Duodenal mucosa (tissue), 2 donors: Measurements from ENCODE around the gene PAK5.

ENCODE experiments used
- H3K27ac ChIP-seq: one replicate; pipeline ENCODE4 v1.7.0; 2013; ENCODE audit warnings: low read depth, low read length
- H3K27me3 ChIP-seq, 2 donors: one replicate each; pipeline ENCODE4 v1.7.0; 2013; ENCODE audit warnings: low read length in 2 of 2, control low read depth in 1 of 2; ENCODE audit not compliant: insufficient read depth in 2 of 2, control insufficient read depth in 1 of 2
- H3K36me3 ChIP-seq, 2 donors: one replicate each; pipeline ENCODE4 v1.7.0; 2013; ENCODE audit warnings: low read length in 2 of 2, control low read depth in 1 of 2; ENCODE audit not compliant: insufficient read depth in 2 of 2, control insufficient read depth in 1 of 2
- H3K4me1 ChIP-seq, 2 donors: one replicate each; pipeline ENCODE4 v1.7.0; 2013; ENCODE audit warnings: low read length in 2 of 2, control low read depth in 1 of 2; ENCODE audit not compliant: insufficient read depth in 2 of 2, control insufficient read depth in 1 of 2
- H3K4me3 ChIP-seq, 2 donors: one replicate each; pipeline ENCODE4 v1.7.0; 2013; ENCODE audit warnings: low read length in 2 of 2, low read depth in 1 of 2
- H3K9ac ChIP-seq, 2 donors: one replicate each; pipeline ENCODE4 v1.7.0; 2013; ENCODE audit warnings: low read length in 2 of 2, low read depth in 1 of 2
- H3K9me3 ChIP-seq, 2 donors: one replicate each; pipeline ENCODE4 v1.7.0; 2013; ENCODE audit warnings: low read length in 2 of 2, control low read depth in 1 of 2; ENCODE audit not compliant: control insufficient read depth in 1 of 2

The PAK5 gene

DNA sequence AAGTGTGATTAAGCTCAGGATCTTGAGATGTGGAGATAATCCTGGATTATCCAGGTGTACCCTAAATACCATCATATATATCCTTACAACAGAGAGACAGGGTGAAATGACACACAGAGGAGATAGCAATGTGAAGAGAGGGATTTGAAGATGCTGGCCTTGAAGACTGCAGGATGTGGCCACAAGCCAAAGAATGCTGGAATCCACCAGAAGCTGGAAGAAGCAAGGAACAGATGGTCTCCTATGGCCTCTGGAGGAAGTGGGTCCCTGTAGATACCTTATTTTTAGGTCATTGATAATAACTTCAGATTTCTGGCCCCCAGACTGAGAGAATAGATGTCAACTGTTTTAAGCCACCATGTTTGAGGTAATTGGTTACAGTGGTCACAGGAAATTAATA, 95.0 kb downstream of the PAK5 start:
- no peak overlapping the region for H3K27ac ChIP-seq
- H3K9ac ChIP-seq = no peak overlapping the region
- peaks cover 0 to 4% of the 10 kb centered on the region in 2 donors for H3K9me3 ChIP-seq
- H3K4me1 ChIP-seq = peaks cover 0 to 14% of the 10 kb centered on the region in 2 donors
- no peak overlapping the region for H3K4me3 ChIP-seq
- H3K36me3 ChIP-seq = no peaks in the 10 kb centered on the region
- H3K27me3 ChIP-seq = no peaks in the 10 kb centered on the region

DNA sequence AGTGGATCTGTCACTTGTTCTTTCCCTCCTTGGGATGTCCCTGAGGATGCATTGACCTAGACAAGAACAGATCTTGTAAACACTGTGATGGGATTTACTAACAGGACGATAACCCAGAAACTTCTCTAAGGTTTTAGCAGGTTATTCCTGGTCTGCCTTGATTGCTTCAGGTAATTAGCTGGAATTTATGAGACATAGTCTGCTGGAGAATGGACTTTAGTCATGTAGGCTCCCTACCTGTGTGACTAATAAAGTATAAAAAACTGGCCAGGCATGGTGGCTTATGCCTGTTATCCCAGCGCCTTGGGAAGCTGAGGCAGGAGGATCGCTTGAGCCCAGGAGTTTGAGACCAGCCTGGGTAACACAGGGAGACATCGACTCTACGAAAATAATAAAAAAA, 96.1 kb downstream of the PAK5 start:
- no peak overlapping the region for H3K27ac ChIP-seq
- H3K9me3 ChIP-seq = peaks cover 0 to 4% of the 10 kb centered on the region in 2 donors
- H3K4me3 ChIP-seq = no peak overlapping the region
- no peak overlapping the region for H3K9ac ChIP-seq
- H3K4me1 ChIP-seq = peaks cover 0 to 14% of the 10 kb centered on the region in 2 donors
- no peaks in the 10 kb centered on the region for H3K27me3 ChIP-seq
- no peaks in the 10 kb centered on the region for H3K36me3 ChIP-seq

DNA sequence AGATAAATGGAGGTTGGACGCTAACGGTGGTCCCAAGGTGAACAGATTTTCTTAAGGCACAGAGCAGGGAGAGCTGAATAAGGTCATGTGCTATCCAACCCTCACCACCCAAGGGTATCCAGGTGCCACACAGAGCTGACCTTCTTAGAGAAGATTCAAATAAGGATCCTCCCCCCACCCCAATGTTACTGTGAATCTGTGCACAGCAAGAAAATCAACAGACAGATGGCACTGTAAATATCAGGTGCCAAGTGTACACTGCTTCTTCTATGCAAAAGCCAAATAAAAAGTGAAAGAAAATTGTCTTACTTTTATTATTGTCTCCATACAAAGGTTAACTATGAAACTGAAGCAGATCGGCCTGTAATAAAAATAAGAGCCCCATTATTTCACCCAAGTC, 96.9 kb downstream of the PAK5 start:
- Histone ChIP-seq H3K4me3 (no peak overlapping the region), H3K27ac (no peak overlapping the region), H3K9ac (no peak overlapping the region), H3K9me3 (peaks cover 0 to 4% of the 10 kb centered on the region in 2 donors), H3K27me3 (no peaks in the 10 kb centered on the region), H3K36me3 (no peaks in the 10 kb centered on the region), H3K4me1 (peaks cover 0 to 14% of the 10 kb centered on the region in 2 donors)

DNA sequence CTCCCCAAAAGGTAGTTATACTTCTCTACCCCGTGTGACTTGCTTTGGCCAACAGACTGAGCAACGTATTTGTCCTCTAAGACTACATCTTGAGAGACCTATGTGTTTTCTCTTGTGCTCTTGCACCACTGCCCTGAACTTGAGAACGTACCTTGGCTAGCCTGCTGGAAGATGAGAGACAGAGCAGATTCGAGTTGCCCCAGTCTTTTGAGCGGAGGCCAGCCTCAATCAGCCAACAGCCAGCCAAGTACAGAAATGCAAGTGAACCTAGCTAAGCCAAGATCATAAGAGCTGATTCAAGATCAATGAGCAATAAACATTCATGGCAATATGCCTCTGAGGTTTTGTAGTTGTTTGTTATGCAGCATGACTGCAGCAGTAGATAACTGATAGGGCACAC, 98.4 kb downstream of the PAK5 start:
- Histone ChIP-seq H3K36me3 (no peaks in the 10 kb centered on the region), H3K9me3 (peaks cover 0 to 4% of the 10 kb centered on the region in 2 donors), H3K9ac (no peak overlapping the region), H3K4me3 (no peak overlapping the region), H3K4me1 (peaks cover 0 to 14% of the 10 kb centered on the region in 2 donors), H3K27ac (no peak overlapping the region), H3K27me3 (no peaks in the 10 kb centered on the region)

DNA sequence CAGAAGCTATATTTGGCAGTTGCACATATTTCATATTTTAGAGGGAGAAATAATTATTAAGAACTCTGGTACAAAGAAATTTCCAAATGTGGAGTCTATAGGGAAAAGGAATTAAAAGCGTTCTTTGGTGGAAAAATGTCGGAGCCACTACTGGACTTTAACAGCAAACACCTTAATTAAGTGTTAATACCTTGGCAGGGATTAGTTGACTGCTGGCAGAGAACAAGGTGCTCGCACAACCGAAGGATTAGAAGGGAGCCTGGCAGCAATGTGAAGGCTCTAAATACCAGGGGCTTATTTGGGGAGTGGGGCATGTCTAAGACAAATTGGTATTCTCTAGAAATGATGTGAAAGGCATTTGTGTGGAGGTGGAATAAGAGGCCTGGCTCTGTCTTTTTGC, 98.9 kb downstream of the PAK5 start:
- H3K36me3 ChIP-seq = no peaks in the 10 kb centered on the region
- H3K4me1 ChIP-seq = peaks cover 0 to 14% of the 10 kb centered on the region in 2 donors
- H3K27ac ChIP-seq = no peak overlapping the region

DNA sequence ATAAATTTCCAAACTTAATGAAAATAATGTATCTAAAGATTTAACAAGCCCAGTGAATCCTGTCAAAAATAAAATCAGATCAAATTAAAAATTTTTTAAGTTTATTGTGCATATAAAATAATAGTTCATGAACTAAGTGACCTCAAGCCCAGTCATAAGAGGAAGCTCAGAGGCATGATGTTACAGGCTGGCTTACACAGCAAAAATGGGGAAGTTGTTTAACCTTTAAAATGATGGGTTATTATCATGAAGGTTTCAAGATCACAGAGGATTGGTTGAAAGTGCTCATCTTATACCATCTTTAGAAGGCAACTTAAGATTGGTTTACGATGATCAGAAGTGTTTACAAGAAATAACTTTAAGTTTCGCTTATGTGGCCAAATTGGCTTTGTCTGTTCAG, 102.5 kb downstream of the PAK5 start:
- H3K36me3 ChIP-seq = no peaks in the 10 kb centered on the region
- H3K9me3 ChIP-seq = no peaks in the 10 kb centered on the region
- H3K4me1 ChIP-seq = no peaks in the 10 kb centered on the region
- H3K27ac ChIP-seq = no peak overlapping the region
- H3K27me3 ChIP-seq = no peaks in the 10 kb centered on the region
- H3K4me3 ChIP-seq = no peak overlapping the region
- no peak overlapping the region for H3K9ac ChIP-seq

More for the DNA sequence above, 98.9 kb downstream of the PAK5 start:
- Histone ChIP-seq H3K9ac (no peak overlapping the region), H3K4me3 (no peak overlapping the region), H3K27me3 (no peaks in the 10 kb centered on the region), H3K9me3 (peaks cover 0 to 4% of the 10 kb centered on the region in 2 donors)

DNA sequence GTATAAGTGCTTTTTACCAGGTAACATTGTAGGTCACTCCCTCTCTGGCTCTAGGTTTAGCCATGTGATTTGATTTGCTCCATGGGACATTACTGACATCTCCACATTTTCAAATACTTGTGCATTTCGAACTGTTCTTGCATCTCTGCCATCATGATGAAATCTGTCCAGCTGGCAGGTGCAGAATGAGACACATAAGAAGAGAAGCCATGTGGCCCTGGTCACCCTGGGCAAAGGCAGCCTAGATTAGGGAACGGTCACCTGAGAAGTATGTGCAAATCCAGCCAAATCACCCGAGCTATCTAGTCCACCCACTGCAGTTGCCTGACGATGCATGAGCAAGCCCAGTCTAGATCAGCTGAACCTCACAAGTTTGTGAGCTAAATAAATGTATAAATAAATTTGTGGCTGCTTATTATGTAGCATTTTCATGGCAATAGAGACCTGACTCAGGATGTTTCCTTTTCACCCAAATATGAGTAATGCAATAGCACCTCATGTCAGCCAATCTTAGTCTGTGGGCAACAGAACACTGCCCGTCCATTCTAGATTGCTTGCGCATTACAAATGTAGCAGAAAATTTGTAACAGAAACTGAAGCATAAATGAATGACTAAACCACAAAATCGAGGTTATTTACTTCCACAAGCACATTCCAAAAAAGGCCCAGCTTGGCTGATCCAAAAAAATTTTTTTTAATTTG, 115.2 kb downstream of the PAK5 start:
- H3K4me1 ChIP-seq = no peaks in the 10 kb centered on the region
- H3K9ac ChIP-seq = no peak overlapping the region
- no peaks in the 10 kb centered on the region for H3K36me3 ChIP-seq
- no peak overlapping the region for H3K4me3 ChIP-seq
- H3K9me3 ChIP-seq = no peaks in the 10 kb centered on the region
- H3K27me3 ChIP-seq = no peaks in the 10 kb centered on the region
- no peak overlapping the region for H3K27ac ChIP-seq

DNA sequence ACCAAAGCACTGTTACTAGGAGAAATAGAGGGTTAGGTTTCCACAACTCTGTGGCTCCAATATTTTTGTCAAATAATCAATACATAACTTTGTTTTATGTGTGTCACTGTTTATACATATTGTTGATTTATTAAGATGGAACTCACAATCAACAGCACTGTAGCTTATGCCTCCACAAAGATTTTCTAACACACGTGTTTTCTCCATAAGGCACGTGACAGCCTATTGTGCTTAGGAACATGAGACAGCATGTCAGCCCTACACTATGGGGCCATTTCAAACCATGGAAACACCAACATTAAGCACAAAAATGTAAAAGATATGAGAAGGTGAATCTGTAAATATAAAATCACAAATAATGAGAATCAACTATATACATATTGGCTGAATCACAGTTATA, 127.0 kb downstream of the PAK5 start:
- Histone ChIP-seq H3K4me1 (no peaks in the 10 kb centered on the region), H3K4me3 (no peak overlapping the region), H3K9me3 (no peaks in the 10 kb centered on the region), H3K27me3 (no peaks in the 10 kb centered on the region), H3K9ac (no peak overlapping the region), H3K36me3 (no peaks in the 10 kb centered on the region), H3K27ac (no peak overlapping the region)

DNA sequence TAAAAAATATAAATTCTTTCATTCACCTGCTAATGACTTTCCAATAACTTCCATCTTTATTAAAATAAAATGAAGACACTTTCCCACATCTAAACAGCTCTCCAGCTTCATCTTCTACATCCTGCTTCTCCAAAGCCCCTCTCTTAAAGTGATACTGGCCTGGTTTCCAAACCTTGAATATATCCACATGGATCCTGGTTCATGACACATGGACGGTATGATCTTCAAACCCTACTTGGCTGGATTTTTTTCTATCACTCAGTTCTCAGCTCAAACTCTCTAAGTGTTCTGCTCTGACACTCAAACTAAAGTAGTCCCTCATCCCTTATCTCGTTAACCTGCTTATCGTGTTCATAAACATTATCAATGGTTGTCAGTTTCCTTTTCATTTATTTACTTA, 128.2 kb downstream of the PAK5 start:
- H3K4me1 ChIP-seq = no peaks in the 10 kb centered on the region
- H3K27me3 ChIP-seq = no peaks in the 10 kb centered on the region
- no peak overlapping the region for H3K9ac ChIP-seq
- no peak overlapping the region for H3K4me3 ChIP-seq
- no peaks in the 10 kb centered on the region for H3K36me3 ChIP-seq
- no peaks in the 10 kb centered on the region for H3K9me3 ChIP-seq
- H3K27ac ChIP-seq = no peak overlapping the region

DNA sequence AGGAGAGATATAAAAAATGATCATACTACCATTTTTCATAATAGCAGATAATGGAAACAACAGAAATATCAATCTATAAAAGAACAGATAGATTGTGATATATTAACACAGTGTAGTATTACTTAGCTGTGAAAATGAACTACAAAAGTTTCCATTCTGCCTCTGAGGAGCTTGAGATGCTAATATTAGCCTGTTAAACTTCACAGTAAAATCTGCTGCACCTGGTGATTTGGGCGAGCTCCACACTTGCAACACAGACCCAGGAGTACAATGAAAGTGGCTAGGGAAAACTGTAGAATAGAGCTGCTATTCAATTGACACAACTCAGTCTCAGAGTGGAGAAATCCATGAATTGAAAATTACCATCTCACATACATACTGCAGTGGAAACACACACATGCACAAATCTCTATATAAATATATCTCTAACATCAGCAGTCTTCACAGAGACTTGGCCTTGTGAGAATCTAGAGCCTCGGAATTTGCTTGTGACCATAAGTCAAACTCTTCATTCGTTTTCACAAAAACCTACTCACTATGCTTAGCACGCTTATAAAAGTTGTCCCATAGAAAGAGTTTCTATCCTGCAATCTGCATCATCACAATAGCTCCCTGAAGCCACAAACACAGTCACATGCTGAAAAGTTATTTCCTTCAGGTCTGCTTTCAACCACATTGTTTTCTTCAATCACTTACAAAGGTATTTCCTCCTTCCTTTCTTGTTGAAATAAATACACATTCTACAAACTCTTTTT, 133.0 kb downstream of the PAK5 start:
- no peaks in the 10 kb centered on the region for H3K9me3 ChIP-seq
- H3K36me3 ChIP-seq = no peaks in the 10 kb centered on the region
- H3K27me3 ChIP-seq = no peaks in the 10 kb centered on the region
- H3K9ac ChIP-seq = no peak overlapping the region
- H3K4me1 ChIP-seq = no peaks in the 10 kb centered on the region
- no peak overlapping the region for H3K4me3 ChIP-seq
- no peak overlapping the region for H3K27ac ChIP-seq
